ENCODE results near the gene CERS1. TPM values are rescaled to one million over a fixed set of nuclear protein-coding genes. Genes with fewer than 3 reads are reported as not detected.

CERS1 gene
- polyA plus RNA-seq, 3 donors, result not detected

DNA sequence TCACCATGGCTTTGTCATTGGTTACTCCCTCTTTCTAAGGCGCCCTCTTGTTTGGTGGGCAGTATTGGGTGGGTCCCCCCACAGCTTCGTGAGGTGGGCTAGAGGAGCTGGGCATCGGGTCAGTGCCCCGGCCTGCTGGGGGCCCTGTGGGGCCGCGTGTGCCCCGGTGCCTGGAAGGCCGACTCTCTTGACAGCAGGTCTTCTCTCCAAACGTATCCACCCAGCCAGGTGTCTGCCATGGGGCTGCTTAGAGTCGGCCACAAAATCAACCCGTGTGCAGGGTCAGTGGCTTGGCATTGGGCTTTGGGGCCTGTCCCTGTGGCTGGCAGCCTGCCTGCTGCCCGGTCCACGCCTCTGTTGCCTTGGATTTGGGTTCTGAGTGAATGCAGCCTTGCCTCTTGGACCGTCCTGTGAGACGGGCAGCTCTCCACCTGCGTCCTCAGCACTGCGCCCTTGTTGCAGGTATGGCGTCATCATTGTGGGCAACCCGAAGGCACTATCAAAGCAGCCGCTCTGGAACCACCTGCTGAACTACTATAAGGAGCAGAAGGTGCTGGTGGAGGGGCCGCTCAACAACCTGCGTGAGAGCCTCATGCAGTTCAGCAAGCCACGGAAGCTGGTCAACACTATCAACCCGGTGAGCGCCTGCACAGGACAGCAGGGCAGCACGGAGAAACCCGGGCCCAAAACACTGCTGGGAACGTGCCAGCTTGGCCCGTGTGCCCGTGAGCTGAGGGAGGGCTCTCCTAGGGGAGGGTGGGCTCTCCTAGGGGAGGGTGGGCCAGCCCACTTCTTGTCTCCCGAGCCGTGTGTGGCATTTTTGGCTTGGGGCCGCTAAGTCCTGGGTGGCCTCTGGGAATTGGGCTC, 32.7 kb downstream of the CERS1 start:
- no peaks in the 10 kb centered on the region for H3K9me3 ChIP-seq (replicated peaks in 1 of 2; ENCODE audit: control insufficient read depth in 1 of 2, insufficient read depth in 1 of 2, low read length in 2 of 2)
- DNase-seq, result no peak
- peaks cover 7% of the 10 kb centered on the region for H3K79me2 ChIP-seq (ENCODE audit: insufficient read depth, low read length)
- H3K9ac ChIP-seq (ENCODE audit: insufficient read depth, low read length, poor library complexity, severe bottlenecking), result no peak overlapping the region
- no peak overlapping the region for H3K4me2 ChIP-seq (replicated peaks; ENCODE audit: extremely low read depth, low read length, poor library complexity, severe bottlenecking)
- peaks cover 0 to 1% of the 10 kb centered on the region in 2 donors for H3K27me3 ChIP-seq (ENCODE audit: control insufficient read depth in 2 of 2, insufficient read depth in 2 of 2, low read length in 2 of 2)
- TF ChIP-seq, protein P1, sequence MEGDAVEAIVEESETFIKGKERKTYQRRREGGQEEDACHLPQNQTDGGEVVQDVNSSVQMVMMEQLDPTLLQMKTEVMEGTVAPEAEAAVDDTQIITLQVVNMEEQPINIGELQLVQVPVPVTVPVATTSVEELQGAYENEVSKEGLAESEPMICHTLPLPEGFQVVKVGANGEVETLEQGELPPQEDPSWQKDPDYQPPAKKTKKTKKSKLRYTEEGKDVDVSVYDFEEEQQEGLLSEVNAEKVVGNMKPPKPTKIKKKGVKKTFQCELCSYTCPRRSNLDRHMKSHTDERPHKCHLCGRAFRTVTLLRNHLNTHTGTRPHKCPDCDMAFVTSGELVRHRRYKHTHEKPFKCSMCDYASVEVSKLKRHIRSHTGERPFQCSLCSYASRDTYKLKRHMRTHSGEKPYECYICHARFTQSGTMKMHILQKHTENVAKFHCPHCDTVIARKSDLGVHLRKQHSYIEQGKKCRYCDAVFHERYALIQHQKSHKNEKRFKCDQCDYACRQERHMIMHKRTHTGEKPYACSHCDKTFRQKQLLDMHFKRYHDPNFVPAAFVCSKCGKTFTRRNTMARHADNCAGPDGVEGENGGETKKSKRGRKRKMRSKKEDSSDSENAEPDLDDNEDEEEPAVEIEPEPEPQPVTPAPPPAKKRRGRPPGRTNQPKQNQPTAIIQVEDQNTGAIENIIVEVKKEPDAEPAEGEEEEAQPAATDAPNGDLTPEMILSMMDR (IDR thresholded peaks at IDR 0.05), result no peak
- peaks cover 4 to 8% of the 10 kb centered on the region in 2 donors for H3K4me1 ChIP-seq (ENCODE audit: control insufficient read depth in 1 of 2, insufficient read depth in 2 of 2, low read length in 2 of 2)
- H2AFZ ChIP-seq (ENCODE audit: insufficient read depth, low read depth, low read length, poor library complexity, severe bottlenecking), result no peak overlapping the region
- intact Hi-C loops (cut with micrococcal nuclease), result no loop called here
- Mint-ChIP-seq H3K4me3 (no peak overlapping the region), H3K27me3 (ENCODE audit: low read depth in 3 of 3) (peaks cover 4 to 11% (median 5%) of the 10 kb centered on the region in 3 donors), H3K27ac (peak overlapping the region in 2 of 7 donors; percentile 30 to 61), H3K36me3 (peaks cover 88 to 97% of the 10 kb centered on the region in 2 donors), H3K9me3 (peaks cover 0 to 3% (median 0%) of the 10 kb centered on the region in 7 donors), H3K4me1 (peaks cover 6% of the 10 kb centered on the region)
- peaks cover 100% of the 10 kb centered on the region for H4K20me1 ChIP-seq (ENCODE audit: insufficient read depth, low read length)
- H3K4me3 ChIP-seq (replicated peaks in 1 of 3; ENCODE audit: low read depth in 2 of 3, low read length in 3 of 3), result no peak overlapping the region
- H3K36me3 ChIP-seq (replicated peaks in 1 of 2; ENCODE audit: control insufficient read depth in 1 of 2, insufficient read depth in 2 of 2, low read length in 2 of 2), result peaks cover 92 to 97% of the 10 kb centered on the region in 2 donors
- WGBS (ENCODE audit: insufficient coverage), result 96% methylated on average over 25 of the region's 33 CpGs
- no peak overlapping the region for H3K27ac ChIP-seq (ENCODE audit: low read depth in 1 of 2, low read length in 2 of 2)

DNA sequence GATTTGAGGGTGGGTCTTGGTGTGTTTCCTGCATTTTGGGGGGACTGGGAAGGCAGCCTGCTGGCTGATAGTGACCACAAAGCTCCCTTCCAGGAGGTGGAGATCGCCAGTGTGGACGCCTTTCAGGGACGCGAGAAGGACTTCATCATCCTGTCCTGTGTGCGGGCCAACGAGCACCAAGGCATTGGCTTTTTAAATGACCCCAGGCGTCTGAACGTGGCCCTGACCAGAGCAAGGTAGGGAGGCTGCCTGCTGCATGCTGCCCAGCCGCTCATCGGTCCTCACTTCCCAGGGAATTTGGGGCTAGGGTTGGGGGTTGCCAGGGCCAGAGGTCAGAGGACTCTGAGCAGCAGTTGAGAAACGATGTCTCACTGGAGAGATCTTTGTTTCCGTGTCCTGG, 34.0 kb downstream of the CERS1 start:
- WGBS (ENCODE audit: insufficient coverage), result 97% methylated on average over 12 of the region's 12 CpGs
- Histone ChIP-seq H3K27me3 (ENCODE audit: control insufficient read depth in 2 of 2, insufficient read depth in 2 of 2, low read length in 2 of 2) (no peaks in the 10 kb centered on the region), H3K9me3 (replicated peaks in 1 of 2; ENCODE audit: control insufficient read depth in 1 of 2, insufficient read depth in 1 of 2, low read length in 2 of 2) (no peaks in the 10 kb centered on the region), H3K4me3 (replicated peaks in 1 of 3; ENCODE audit: low read depth in 2 of 3, low read length in 3 of 3) (no peak overlapping the region), H3K9ac (ENCODE audit: insufficient read depth, low read length, poor library complexity, severe bottlenecking) (no peak overlapping the region), H3K79me2 (ENCODE audit: insufficient read depth, low read length) (peaks cover 7% of the 10 kb centered on the region), H4K20me1 (ENCODE audit: insufficient read depth, low read length) (peaks cover 100% of the 10 kb centered on the region), H3K36me3 (replicated peaks in 1 of 2; ENCODE audit: control insufficient read depth in 1 of 2, insufficient read depth in 2 of 2, low read length in 2 of 2) (peaks cover 94 to 97% of the 10 kb centered on the region in 2 donors), H3K4me2 (replicated peaks; ENCODE audit: extremely low read depth, low read length, poor library complexity, severe bottlenecking) (no peak overlapping the region), H3K27ac (ENCODE audit: low read depth in 1 of 2, low read length in 2 of 2) (peak overlapping the region in 1 of 2 donors; percentile 51), H3K4me1 (ENCODE audit: control insufficient read depth in 1 of 2, insufficient read depth in 2 of 2, low read length in 2 of 2) (peaks cover 4 to 8% of the 10 kb centered on the region in 2 donors), H2AFZ (ENCODE audit: insufficient read depth, low read depth, low read length, poor library complexity, severe bottlenecking) (no peak overlapping the region)
- TF ChIP-seq, protein P1 (IDR thresholded peaks at IDR 0.05), result no peak
- intact Hi-C loops (cut with micrococcal nuclease), result no loop called here
- no peak for DNase-seq
- Mint-ChIP-seq H3K36me3 (peaks cover 86 to 97% of the 10 kb centered on the region in 2 donors), H3K9me3 (no peaks in the 10 kb centered on the region), H3K4me1 (peaks cover 6% of the 10 kb centered on the region), H3K27me3 (ENCODE audit: low read depth in 3 of 3) (peaks cover 2 to 3% (median 2%) of the 10 kb centered on the region in 3 donors), H3K27ac (peak overlapping the region in 1 of 7 donors; percentile 24), H3K4me3 (no peak overlapping the region)

Data from CD14-positive monocyte (primary cell).